Cardiac muscle cell (in vitro differentiated cells and primary cell): ENCODE results near the gene EEF1B2. TPM values are rescaled to one million over a fixed set of nuclear protein-coding genes. Genes with fewer than 3 reads are reported as not detected.
"Not testable (repeated sequence)": the region's sequence is repeated elsewhere in the genome, so short reads cannot be mapped to it uniquely, and the experiment has no call there.

Experiments used
- DNase-seq, 2 donors: peaks; one replicate each; pipeline versions ENCODE4 v3.0.0 to v3.0.0-alpha.2; 2010 to 2017; ENCODE audit warnings: low read depth in 1 of 2, low spot score in 1 of 2
- H3K27ac ChIP-seq: fragments of 200-600 bp; sonication (generic); 2 replicates; pipeline ENCODE4 v1.5.1; 2016
- H3K27me3 ChIP-seq: fragments of 200-600 bp; sonication (generic); 2 replicates; pipeline ENCODE4 v1.6.0; 2016; ENCODE audit warnings: control low read depth
- H3K36me3 ChIP-seq: fragments of 200-600 bp; sonication (generic); 2 replicates; pipeline ENCODE4 v1.5.1; 2016; ENCODE audit warnings: control low read depth
- H3K4me1 ChIP-seq: fragments of 200-600 bp; sonication (generic); 2 replicates; pipeline ENCODE4 v1.8.1; 2017; ENCODE audit warnings: low read depth, mild to moderate bottlenecking, mixed run types
- H3K4me3 ChIP-seq: fragments of 200-600 bp; sonication (generic); 2 replicates; pipeline ENCODE4 v1.5.1; 2016; ENCODE audit warnings: mild to moderate bottlenecking
- H3K9me3 ChIP-seq: fragments of 200-600 bp; sonication (generic); 2 replicates; pipeline ENCODE4 v1.5.1; 2017; ENCODE audit warnings: low read depth, mild to moderate bottlenecking, control low read depth
- polyA plus RNA-seq: library from polyadenylated mRNA; unstranded; fragments of >200 nt; fragmentation: Nextera tagmentation; extraction: Ambion mirVana; gene quantifications from 2 replicates; pipeline ENCODE4 v1.2.1, GENCODE V29; 2016
- total RNA-seq: library from RNA; depleted of rRNA; stranded (reverse); fragments of >200 nt; gene quantifications from 2 replicates; pipeline ENCODE4 v1.2.3, GENCODE V29; 2016
- TF ChIP-seq, protein P1 (sequence below): IDR thresholded peaks from 2 replicates; pipeline ENCODE4 v1.5.1; 2012; ENCODE audit warnings: low read depth, mild to moderate bottlenecking, low read length

The EEF1B2 gene
- total RNA-seq (390 and 474 TPM in 2 replicates), polyA plus RNA-seq (337 and 414 TPM in 2 replicates)

DNA sequence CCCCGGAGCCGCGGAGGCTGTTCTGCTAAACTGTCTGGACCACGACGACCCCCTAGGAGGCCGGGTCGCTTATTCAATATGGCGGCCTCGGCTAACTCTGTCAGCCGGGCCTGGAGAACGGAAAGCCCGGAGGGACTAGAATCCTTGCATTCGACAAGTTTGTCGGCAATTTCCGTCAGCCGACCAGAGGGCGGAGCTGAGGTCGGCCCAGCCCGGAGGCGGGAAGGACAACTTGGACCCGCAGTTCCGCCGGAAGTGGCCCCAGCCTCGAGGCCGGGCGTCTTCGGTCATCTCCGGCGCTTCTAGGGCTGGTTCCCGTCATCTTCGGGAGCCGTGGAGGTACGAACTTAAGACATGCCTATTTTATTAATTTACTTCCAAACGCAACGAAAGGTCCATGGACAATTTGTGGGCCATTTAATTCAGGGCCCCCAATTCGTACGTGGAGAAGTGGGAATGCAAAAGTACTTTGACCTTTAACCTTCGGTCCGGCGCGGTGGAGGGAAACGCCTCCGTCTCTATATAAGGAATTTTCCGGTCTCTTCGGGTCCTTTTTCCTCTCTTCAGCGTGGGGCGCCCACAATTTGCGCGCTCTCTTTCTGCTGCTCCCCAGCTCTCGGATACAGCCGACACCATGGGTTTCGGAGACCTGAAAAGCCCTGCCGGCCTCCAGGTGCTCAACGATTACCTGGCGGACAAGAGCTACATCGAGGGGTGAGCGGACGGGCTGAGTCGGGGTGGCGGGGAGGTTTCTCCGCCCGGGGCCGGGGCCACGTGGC is at the start of gene EEF1B2, which contains the start of gene NDUFS1:
Gene EEF1B2, plus strand, starts transcription at position 550 of the 779 bp plus-strand sequence. Its CDS starts 85 bp downstream, at position 635.
Gene NDUFS1, minus strand, starts transcription at position 99 of the 779 bp plus-strand sequence. CDS start 5,766 bp downstream, outside the sequence.
- Histone ChIP-seq H3K27me3 (no peaks in the 10 kb centered on the region), H3K9me3 (no peaks in the 10 kb centered on the region), H3K36me3 (peaks cover 33% of the 10 kb centered on the region), H3K27ac (peak within 1 kb of the TSS; percentile 95), H3K4me3 (peak within 1 kb of the TSS; percentile 76), H3K4me1 (peaks cover 8% of the 10 kb centered on the region)
- TF ChIP-seq, protein P1, sequence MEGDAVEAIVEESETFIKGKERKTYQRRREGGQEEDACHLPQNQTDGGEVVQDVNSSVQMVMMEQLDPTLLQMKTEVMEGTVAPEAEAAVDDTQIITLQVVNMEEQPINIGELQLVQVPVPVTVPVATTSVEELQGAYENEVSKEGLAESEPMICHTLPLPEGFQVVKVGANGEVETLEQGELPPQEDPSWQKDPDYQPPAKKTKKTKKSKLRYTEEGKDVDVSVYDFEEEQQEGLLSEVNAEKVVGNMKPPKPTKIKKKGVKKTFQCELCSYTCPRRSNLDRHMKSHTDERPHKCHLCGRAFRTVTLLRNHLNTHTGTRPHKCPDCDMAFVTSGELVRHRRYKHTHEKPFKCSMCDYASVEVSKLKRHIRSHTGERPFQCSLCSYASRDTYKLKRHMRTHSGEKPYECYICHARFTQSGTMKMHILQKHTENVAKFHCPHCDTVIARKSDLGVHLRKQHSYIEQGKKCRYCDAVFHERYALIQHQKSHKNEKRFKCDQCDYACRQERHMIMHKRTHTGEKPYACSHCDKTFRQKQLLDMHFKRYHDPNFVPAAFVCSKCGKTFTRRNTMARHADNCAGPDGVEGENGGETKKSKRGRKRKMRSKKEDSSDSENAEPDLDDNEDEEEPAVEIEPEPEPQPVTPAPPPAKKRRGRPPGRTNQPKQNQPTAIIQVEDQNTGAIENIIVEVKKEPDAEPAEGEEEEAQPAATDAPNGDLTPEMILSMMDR: no peak
- DNase-seq: peak; percentile 99

DNA sequence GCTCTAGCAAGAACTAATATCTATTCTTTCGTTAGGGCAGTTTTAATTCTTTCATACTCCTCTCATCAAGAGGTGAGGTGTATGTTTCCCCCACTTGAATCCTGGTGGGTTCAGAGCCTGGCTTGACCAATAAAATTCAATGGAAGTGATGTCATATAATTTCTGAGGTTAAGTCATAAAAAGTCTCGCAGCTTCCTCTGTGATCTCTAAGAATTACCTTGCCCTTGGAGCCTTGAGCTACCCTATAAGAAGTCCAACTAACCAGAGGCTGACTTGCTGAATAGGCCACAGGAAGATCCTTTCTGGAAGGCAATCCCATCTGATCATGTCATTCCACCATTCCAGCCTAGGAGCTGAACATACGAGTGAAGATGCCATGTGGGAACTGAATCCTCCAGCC is 47.6 kb upstream of the EEF1B2 start:
- TF ChIP-seq, protein P1: no peak
- Histone ChIP-seq H3K27ac (no peak overlapping the region), H3K36me3 (peaks cover 2% of the 10 kb centered on the region), H3K9me3 (no peaks in the 10 kb centered on the region), H3K27me3 (no peaks in the 10 kb centered on the region), H3K4me3 (no peak overlapping the region), H3K4me1 (no peaks in the 10 kb centered on the region)
- DNase-seq: no peak

DNA sequence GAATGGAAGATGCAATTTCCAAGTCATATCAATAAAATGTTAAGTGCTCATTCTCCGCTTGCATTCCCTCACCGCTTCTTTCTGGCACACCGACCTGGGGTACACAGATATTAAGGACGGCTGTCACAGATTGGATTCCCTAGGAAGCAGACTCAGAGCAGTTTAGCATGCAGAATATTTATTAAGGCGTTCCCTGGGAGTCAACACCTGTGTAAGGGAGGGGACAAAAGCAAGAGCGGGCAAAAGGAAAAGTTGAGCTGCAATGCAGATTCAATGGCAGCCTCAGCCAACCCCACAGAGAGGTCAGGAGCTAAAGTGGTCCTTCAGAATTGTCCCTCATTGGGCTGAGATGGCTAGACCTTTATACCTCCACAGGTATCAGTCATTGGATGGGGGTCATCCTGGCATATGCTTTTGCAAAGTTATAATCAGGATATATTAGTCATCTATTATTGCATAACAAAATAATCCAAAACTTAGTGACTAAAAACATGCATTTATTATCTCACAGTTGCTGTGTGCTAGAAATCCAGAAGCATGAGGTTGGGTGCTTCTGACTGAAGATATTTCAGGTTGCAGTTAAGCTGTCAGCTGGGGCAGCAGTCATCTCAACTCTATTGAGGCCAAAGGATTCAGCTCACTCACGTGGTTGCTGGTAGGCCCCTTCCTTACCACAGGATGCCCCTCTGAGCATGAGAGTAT is 46.7 kb upstream of the EEF1B2 start:
- DNase-seq: peak in 1 of 2 donors; percentile 23
- TF ChIP-seq, protein P1: no peak
- Histone ChIP-seq H3K27me3 (no peaks in the 10 kb centered on the region), H3K27ac (no peak overlapping the region), H3K9me3 (no peaks in the 10 kb centered on the region), H3K4me1 (no peaks in the 10 kb centered on the region), H3K4me3 (no peak overlapping the region), H3K36me3 (peaks cover 4% of the 10 kb centered on the region)

DNA sequence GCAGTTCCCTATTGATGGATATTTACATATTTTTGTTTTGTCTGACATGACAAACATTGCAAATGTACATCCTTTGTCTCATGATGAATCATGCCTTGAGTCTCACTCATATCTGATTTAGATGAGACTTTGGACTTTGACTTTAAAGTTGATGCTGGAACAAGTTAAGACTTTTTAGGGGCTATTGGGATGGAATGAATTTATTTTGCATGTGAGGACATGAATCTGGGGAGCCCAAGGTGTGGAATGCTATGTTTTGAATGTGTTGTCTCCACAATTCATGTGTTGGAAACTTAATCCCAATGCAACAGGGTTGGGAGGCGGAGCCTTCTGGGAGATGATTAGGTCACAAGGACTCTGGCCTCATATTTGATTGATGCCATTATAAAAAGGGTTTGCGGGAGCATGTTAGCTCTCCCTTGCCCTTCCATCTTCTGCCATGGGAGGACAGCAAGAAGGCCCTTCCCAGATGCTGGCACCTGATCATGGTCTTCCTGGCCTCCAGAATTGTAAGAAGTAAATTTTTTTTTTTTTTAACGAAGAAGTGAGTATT is 44.6 kb upstream of the EEF1B2 start:
- Histone ChIP-seq H3K9me3 (no peaks in the 10 kb centered on the region), H3K4me3 (no peak overlapping the region), H3K4me1 (no peaks in the 10 kb centered on the region), H3K36me3 (peaks cover 5% of the 10 kb centered on the region), H3K27ac (no peak overlapping the region), H3K27me3 (no peaks in the 10 kb centered on the region)
- TF ChIP-seq, protein P1: no peak
- no peak for DNase-seq

- no peaks in the 10 kb centered on the region for H3K9me3 ChIP-seq
- no peak overlapping the region for H3K4me3 ChIP-seq
- DNase-seq: no peak
- H3K36me3 ChIP-seq: peaks cover 14% of the 10 kb centered on the region
- TF ChIP-seq, protein P1: no peak
- H3K27me3 ChIP-seq: no peaks in the 10 kb centered on the region
- H3K27ac ChIP-seq: peak overlapping the region; percentile 23
- H3K4me1 ChIP-seq: no peaks in the 10 kb centered on the region
These were observed 43.4 kb upstream of the EEF1B2 start for GRCh38 chr2:206116278-206116677.

DNA sequence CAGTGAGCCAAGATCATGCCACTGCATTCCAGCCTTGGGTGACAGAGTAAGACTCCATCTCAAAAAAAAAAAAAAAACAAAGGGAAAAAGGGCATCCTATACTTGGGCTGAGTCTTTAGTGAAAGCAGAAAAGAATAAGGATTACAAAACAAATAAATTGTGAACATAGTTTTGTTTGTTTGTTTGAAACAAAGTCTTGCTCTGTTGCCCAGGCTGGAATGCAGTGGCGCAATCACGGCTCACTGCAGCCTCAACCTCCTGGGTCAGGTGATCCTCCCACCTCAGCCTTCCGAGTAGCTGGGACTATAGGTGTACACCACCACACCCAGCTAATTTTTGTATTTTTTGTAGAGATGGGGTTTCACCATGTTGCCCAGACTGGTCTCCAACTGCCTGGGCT is 37.1 kb upstream of the EEF1B2 start:
- not testable (repeated sequence) for H3K27me3 ChIP-seq, H3K4me1 ChIP-seq, H3K9me3 ChIP-seq, H3K4me3 ChIP-seq, H3K27ac ChIP-seq, DNase-seq
- H3K36me3 ChIP-seq: peaks cover 53% of the 10 kb centered on the region
